ENCODE data around the gene ITGA5. TPM values are rescaled to one million over a fixed set of nuclear protein-coding genes. Genes with fewer than 3 reads are reported as not detected.

The ITGA5 gene
- total RNA-seq, 1 experiment from 2014 or later, result 49.7 TPM

DNA sequence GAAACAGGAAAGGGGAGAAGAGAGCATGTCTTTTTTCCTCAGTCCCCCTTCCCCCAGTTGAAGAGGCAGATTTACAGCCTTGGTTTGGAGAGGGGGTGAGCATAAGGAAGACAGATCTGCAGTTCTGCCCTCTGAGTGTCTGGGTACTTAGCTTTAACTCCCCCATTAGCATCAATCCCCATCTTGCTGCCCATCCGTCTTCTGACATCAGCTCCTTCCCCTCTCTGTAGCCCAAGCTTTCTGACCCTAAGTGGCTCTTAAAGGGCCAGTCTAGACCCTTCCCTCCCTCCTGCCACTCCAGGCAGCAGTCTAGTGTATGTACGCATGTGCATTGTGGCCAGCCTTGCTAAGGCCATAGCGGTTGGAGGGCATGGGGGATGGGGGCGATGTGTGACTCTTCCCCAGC, 62.1 kb downstream of the ITGA5 start:
- Histone ChIP-seq H3K79me2 (ENCODE audit: insufficient read depth, low read length) (no peaks in the 10 kb centered on the region), H3K9me2 (ENCODE audit: insufficient read depth) (no peaks in the 10 kb centered on the region), H3K4me2 (ENCODE audit: low read length) (no peak overlapping the region), H3K4me3 (replicated peaks in 1 of 2; ENCODE audit: low read depth in 1 of 2, low read length in 2 of 2) (no peak overlapping the region), H3K36me3 (ENCODE audit: control insufficient read depth in 1 of 2, insufficient read depth in 2 of 2, low read length in 2 of 2) (no peaks in the 10 kb centered on the region), H3K27me3 (ENCODE audit: insufficient read depth, low read length) (no peaks in the 10 kb centered on the region), H3K4me1 (ENCODE audit: control insufficient read depth in 1 of 2, insufficient read depth in 2 of 2, low read length in 2 of 2) (peaks cover 26 to 38% of the 10 kb centered on the region in 2 experiments), H3K9me3 (ENCODE audit: control insufficient read depth in 1 of 2, insufficient read depth in 1 of 2, low read depth in 1 of 2, low read length in 2 of 2) (no peaks in the 10 kb centered on the region), H3K27ac (ENCODE audit: low read depth, low read length) (no peak overlapping the region), H2AFZ (ENCODE audit: low read depth, low read length, poor library complexity, severe bottlenecking) (no peak overlapping the region), H3K9ac (ENCODE audit: low read length) (no peak overlapping the region), H4K20me1 (ENCODE audit: insufficient read depth) (no peaks in the 10 kb centered on the region)
- BruUV-seq (replicated peaks), result no TSS peak
- DNase-seq (ENCODE audit: low read depth, low spot score), result no peak
- ChIA-PET CTCF (interaction anchor here (0.5 to 3.3 kb wide), 3 partner anchors 12 to 20 kb away, joined by 3 to 27 read pairs (median 5); no protein-coding TSS in a partner anchor), RAD21 (ENCODE audit: low non-redundant PET in 1 of 2, low total read pairs in 2 of 2, uncharacterized antibody in 2 of 2, unreplicated experiment in 2 of 2) (no interaction called here), POLR2A (no interaction called here)
- no peak for ATAC-seq
- intact Hi-C loops (cut with micrococcal nuclease), result no loop called here
- TF ChIP-seq SRF (IDR thresholded peaks at IDR 0.05; ENCODE audit: low read depth) (no peak), SIN3A (IDR thresholded peaks at IDR 0.05; ENCODE audit: low read depth) (no peak), CEBPB (IDR thresholded peaks at IDR 0.05; ENCODE audit: low read depth) (no peak), ELF1 (IDR thresholded peaks at IDR 0.05; ENCODE audit: borderline replicate concordance, low read depth) (no peak), EGR1 (IDR thresholded peaks at IDR 0.05; ENCODE audit: low read depth) (no peak), ZNF274 (IDR thresholded peaks at IDR 0.05; ENCODE audit: low read depth, low read length) (no peak), SP1 (IDR thresholded peaks at IDR 0.05; ENCODE audit: low read depth) (no peak), JUND (IDR thresholded peaks at IDR 0.05) (no peak)
- TF ChIP-seq, protein P1, sequence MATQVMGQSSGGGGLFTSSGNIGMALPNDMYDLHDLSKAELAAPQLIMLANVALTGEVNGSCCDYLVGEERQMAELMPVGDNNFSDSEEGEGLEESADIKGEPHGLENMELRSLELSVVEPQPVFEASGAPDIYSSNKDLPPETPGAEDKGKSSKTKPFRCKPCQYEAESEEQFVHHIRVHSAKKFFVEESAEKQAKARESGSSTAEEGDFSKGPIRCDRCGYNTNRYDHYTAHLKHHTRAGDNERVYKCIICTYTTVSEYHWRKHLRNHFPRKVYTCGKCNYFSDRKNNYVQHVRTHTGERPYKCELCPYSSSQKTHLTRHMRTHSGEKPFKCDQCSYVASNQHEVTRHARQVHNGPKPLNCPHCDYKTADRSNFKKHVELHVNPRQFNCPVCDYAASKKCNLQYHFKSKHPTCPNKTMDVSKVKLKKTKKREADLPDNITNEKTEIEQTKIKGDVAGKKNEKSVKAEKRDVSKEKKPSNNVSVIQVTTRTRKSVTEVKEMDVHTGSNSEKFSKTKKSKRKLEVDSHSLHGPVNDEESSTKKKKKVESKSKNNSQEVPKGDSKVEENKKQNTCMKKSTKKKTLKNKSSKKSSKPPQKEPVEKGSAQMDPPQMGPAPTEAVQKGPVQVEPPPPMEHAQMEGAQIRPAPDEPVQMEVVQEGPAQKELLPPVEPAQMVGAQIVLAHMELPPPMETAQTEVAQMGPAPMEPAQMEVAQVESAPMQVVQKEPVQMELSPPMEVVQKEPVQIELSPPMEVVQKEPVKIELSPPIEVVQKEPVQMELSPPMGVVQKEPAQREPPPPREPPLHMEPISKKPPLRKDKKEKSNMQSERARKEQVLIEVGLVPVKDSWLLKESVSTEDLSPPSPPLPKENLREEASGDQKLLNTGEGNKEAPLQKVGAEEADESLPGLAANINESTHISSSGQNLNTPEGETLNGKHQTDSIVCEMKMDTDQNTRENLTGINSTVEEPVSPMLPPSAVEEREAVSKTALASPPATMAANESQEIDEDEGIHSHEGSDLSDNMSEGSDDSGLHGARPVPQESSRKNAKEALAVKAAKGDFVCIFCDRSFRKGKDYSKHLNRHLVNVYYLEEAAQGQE (IDR thresholded peaks at IDR 0.05; ENCODE audit: low read depth), result no peak
